ENCODE data around the gene TRIM67. TPM values are rescaled to one million over a fixed set of nuclear protein-coding genes. Genes with fewer than 3 reads are reported as not detected.

The TRIM67 gene
- total and polyA plus RNA-seq, 2 of the 4 experiments (the other 2 are of a cell fraction) = not detected

DNA sequence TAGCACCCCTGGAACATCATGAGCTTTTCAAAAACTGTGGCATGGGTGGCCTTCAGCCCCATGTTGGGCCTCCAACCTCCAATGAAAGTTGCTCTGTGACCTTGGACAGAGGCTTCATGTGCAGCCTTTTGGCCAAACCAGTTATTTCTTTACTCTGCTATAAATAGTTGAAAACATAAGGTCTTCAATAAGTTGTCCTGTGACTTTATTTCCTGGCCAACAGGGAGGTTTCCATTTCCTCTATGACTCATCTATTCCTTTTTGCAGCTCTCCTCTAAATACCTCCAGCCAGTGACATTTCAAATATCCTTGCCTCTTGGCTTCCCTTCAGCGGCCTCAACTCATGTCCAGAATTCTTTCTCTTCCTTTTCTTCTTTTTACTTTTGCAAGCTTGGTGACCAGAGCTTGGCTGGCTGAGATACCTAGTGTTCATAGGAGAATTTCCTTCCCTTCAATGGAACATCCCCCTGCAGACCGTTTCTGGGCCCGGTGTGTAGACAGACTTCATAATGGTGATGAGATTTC is 22.7 kb upstream of the TRIM67 start:
- H3K18ac ChIP-seq (ENCODE audit: low read depth, low read length) = no peak overlapping the region
- H3K23ac ChIP-seq (ENCODE audit: low read depth, low read length) = no peak overlapping the region
- ChIA-PET CTCF (no interaction called here), POLR2A (ENCODE audit: unreplicated experiment) (interaction anchor here (0.5 kb wide), 1 partner anchor 188 kb away, joined by 3 read pairs; no protein-coding TSS in a partner anchor)
- no peak overlapping the region for H2AFZ ChIP-seq (replicated peaks; ENCODE audit: low read length, poor library complexity)
- H3K56ac ChIP-seq (ENCODE audit: extremely low read depth, insufficient read depth, low read length) = 0 out of 2 replicates have a peak overlapping the region, but pooled peaks have one; percentile 13
- peak overlapping the region; percentile 58; the same call in 1 of the 2 replicates for H3K27ac ChIP-seq (ENCODE audit: insufficient read depth, low read length)
- no peak overlapping the region for H2AK5ac ChIP-seq (ENCODE audit: low read depth, low read length)
- DNase-seq (peak; percentile 58), ATAC-seq (ENCODE audit: low read depth) (peak; percentile 15)
- H3K4me1 ChIP-seq (ENCODE audit: control insufficient read depth, insufficient read depth, low read length) = peaks cover 3% of the 10 kb centered on the region; the same call in 1 of the 2 replicates
- no peak overlapping the region for H4K91ac ChIP-seq (ENCODE audit: insufficient read depth, low read depth, low read length)
- no peaks in the 10 kb centered on the region; the same call in 1 of the 2 replicates for H3K9me1 ChIP-seq (ENCODE audit: insufficient read depth, low read length)
- no peak overlapping the region for H3K9ac ChIP-seq (ENCODE audit: low read depth, low read length)
- no peak overlapping the region for H2BK15ac ChIP-seq (ENCODE audit: low read depth, low read length)
- H3K27me3 ChIP-seq (ENCODE audit: control insufficient read depth, insufficient read depth, low read length) = no peaks in the 10 kb centered on the region; the same call in 1 of the 2 replicates
- TF ChIP-seq NFE2L2 (IDR thresholded peaks at IDR 0.05; ENCODE audit: low read depth, low read length) (no peak), SMC3 (IDR thresholded peaks at IDR 0.05; ENCODE audit: low read depth, low read length) (no peak), MAZ (IDR thresholded peaks at IDR 0.05; ENCODE audit: borderline replicate concordance, low read depth, low read length) (no peak)
- TF ChIP-seq, protein P1, sequence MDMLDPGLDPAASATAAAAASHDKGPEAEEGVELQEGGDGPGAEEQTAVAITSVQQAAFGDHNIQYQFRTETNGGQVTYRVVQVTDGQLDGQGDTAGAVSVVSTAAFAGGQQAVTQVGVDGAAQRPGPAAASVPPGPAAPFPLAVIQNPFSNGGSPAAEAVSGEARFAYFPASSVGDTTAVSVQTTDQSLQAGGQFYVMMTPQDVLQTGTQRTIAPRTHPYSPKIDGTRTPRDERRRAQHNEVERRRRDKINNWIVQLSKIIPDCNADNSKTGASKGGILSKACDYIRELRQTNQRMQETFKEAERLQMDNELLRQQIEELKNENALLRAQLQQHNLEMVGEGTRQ (IDR thresholded peaks at IDR 0.05; ENCODE audit: low read depth, low read length) = no peak
- TF ChIP-seq, protein P2, sequence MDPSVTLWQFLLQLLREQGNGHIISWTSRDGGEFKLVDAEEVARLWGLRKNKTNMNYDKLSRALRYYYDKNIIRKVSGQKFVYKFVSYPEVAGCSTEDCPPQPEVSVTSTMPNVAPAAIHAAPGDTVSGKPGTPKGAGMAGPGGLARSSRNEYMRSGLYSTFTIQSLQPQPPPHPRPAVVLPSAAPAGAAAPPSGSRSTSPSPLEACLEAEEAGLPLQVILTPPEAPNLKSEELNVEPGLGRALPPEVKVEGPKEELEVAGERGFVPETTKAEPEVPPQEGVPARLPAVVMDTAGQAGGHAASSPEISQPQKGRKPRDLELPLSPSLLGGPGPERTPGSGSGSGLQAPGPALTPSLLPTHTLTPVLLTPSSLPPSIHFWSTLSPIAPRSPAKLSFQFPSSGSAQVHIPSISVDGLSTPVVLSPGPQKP (IDR thresholded peaks at IDR 0.05; ENCODE audit: borderline replicate concordance, low read depth, low read length) = no peak
- no peaks in the 10 kb centered on the region for H3K79me1 ChIP-seq (ENCODE audit: low read depth in 1 of 2, low read length in 2 of 2)
- H3K9me3 ChIP-seq (ENCODE audit: control insufficient read depth, insufficient read depth, low read length) = no peaks in the 10 kb centered on the region
- in situ Hi-C loops (cut with MboI; ENCODE audit: low sequenced_read_pairs) = no loop called here
- no peak overlapping the region for H2BK120ac ChIP-seq (ENCODE audit: low read depth, low read length)
- 0 out of 2 replicates have a peak overlapping the region, but pooled peaks have one; percentile 5 for H3K4ac ChIP-seq (ENCODE audit: low read depth, low read length)
- no peak overlapping the region for H2AK9ac ChIP-seq (replicated peaks; ENCODE audit: low read depth, low read length, poor library complexity)
- H4K8ac ChIP-seq (ENCODE audit: low read depth in 2 of 2, low read length in 2 of 2) = no peak overlapping the region
- H3K14ac ChIP-seq (replicated peaks; ENCODE audit: low read depth, low read length) = no peak overlapping the region
- H3K4me3 ChIP-seq (ENCODE audit: insufficient read depth, low read depth, low read length) = no peak overlapping the region
- no TSS peak for BruUV-seq (replicated peaks)
- dilution Hi-C loops (cut with HindIII; ENCODE audit: low sequenced_read_pairs, unreplicated experiment) = no loop called here
- no peak overlapping the region for H2BK20ac ChIP-seq (ENCODE audit: low read depth, low read length)
- no peak overlapping the region for H4K5ac ChIP-seq (ENCODE audit: low read depth, low read length)
- peak overlapping the region; percentile 28 for H2BK5ac ChIP-seq (ENCODE audit: low read depth, low read length, poor library complexity, severe bottlenecking)
- H3K4me2 ChIP-seq (ENCODE audit: low read depth, low read length) = peak overlapping the region; percentile 38; the same call in 1 of the 2 replicates
- no peaks in the 10 kb centered on the region for H3K36me3 ChIP-seq (ENCODE audit: control insufficient read depth, insufficient read depth, low read length)
- no CpG with 5 or more reads among the region's 3 CpGs for WGBS, 2 experiments (ENCODE audit: extremely low coverage in 2 of 2, insufficient read length in 1 of 2)
- no peaks in the 10 kb centered on the region; the same call in 1 of the 2 replicates for H4K20me1 ChIP-seq (ENCODE audit: insufficient read depth, low read length)
- intact Hi-C loops (cut with micrococcal nuclease) = no loop called here

Data from IMR-90 (cell line).